Effector CD8-positive, alpha-beta T cell (primary cell): ENCODE data around the gene HDAC10.
"Not testable (repeated sequence)": the region's sequence is repeated elsewhere in the genome, so short reads cannot be mapped to it uniquely, and the experiment has no call there.

ENCODE experiments used
- DNase-seq: peaks from one replicate; lab custom pipeline; 2025; lab: John Stamatoyannopoulos, UW

HDAC10 gene

GRCh38 chr22:50217543-50218152 lies 33.4 kb downstream of the HDAC10 start:
- DNase-seq = no peak

- no peak for DNase-seq
These were observed 34.2 kb downstream of the HDAC10 start for GRCh38 chr22:50216684-50217520.

- no peak for DNase-seq
These were observed 34.9 kb downstream of the HDAC10 start for GRCh38 chr22:50216055-50216683.

GRCh38 chr22:50215297-50216054 lies 35.6 kb downstream of the HDAC10 start:
- DNase-seq = no peak

GRCh38 chr22:50213263-50213662 lies 37.8 kb downstream of the HDAC10 start:
- no peak for DNase-seq

- no peak for DNase-seq
These were observed 39.9 kb downstream of the HDAC10 start for GRCh38 chr22:50211147-50211546.

- DNase-seq = no peak
These were observed 40.5 kb downstream of the HDAC10 start for GRCh38 chr22:50210378-50211139.

GRCh38 chr22:50209893-50210292 lies 41.2 kb downstream of the HDAC10 start:
- peak; percentile 55 for DNase-seq

- DNase-seq = no peak
These were observed 41.8 kb downstream of the HDAC10 start for GRCh38 chr22:50208939-50209892.

GRCh38 chr22:50208430-50208938 lies 42.6 kb downstream of the HDAC10 start:
- DNase-seq = no peak

GRCh38 chr22:50207383-50208140 lies 43.5 kb downstream of the HDAC10 start:
- no peak for DNase-seq

- no peak for DNase-seq
These were observed 44.5 kb downstream of the HDAC10 start for GRCh38 chr22:50206599-50206998.

- DNase-seq = no peak
These were observed 45.1 kb downstream of the HDAC10 start for GRCh38 chr22:50205781-50206569.

GRCh38 chr22:50204998-50205397 lies 46.1 kb downstream of the HDAC10 start:
- DNase-seq = not testable (repeated sequence)

GRCh38 chr22:50204571-50204970 lies 46.5 kb downstream of the HDAC10 start:
- DNase-seq = no peak

- no peak for DNase-seq
These were observed 47.8 kb downstream of the HDAC10 start for GRCh38 chr22:50203288-50203687.

GRCh38 chr22:50202130-50202666 lies 48.9 kb downstream of the HDAC10 start:
- no peak for DNase-seq
